GM06990 (cell line): Measurements from ENCODE around the gene CD109.

Source experiments
- DNase-seq: peaks from one replicate; pipeline ENCODE4 v3.0.0-alpha.2; 2011; ENCODE audit not compliant: insufficient read length; ENCODE audit errors: extremely low read depth
- H3K27me3 ChIP-seq: replicated peaks from 2 replicates; pipeline ENCODE4 v1.6.0; 2011; ENCODE audit warnings: low read length; ENCODE audit not compliant: control insufficient read depth, insufficient read depth
- H3K36me3 ChIP-seq: 2 replicates; pipeline ENCODE4 v1.5.1; 2011; ENCODE audit warnings: low read length; ENCODE audit not compliant: control insufficient read depth, insufficient read depth
- H3K4me3 ChIP-seq: replicated peaks from 2 replicates; pipeline ENCODE4 v1.5.1; 2011; ENCODE audit warnings: low read depth, mild to moderate bottlenecking, control low read depth, low read length
- CTCF ChIP-seq: IDR thresholded peaks from 2 replicates; pipeline ENCODE4 v1.5.1; 2011; ENCODE audit warnings: low read length, control low read depth, mild to moderate bottlenecking, inconsistent platforms; ENCODE audit not compliant: insufficient read depth, poor library complexity, severe bottlenecking

The CD109 gene

GRCh38 chr6:73727114-73727513 is 31.1 kb downstream of the CD109 start:
- no peak overlapping the region for H3K4me3 ChIP-seq
- DNase-seq, result no peak
- H3K36me3 ChIP-seq, result no peaks in the 10 kb centered on the region
- H3K27me3 ChIP-seq, result no peaks in the 10 kb centered on the region
- TF ChIP-seq CTCF, result no peak

DNA sequence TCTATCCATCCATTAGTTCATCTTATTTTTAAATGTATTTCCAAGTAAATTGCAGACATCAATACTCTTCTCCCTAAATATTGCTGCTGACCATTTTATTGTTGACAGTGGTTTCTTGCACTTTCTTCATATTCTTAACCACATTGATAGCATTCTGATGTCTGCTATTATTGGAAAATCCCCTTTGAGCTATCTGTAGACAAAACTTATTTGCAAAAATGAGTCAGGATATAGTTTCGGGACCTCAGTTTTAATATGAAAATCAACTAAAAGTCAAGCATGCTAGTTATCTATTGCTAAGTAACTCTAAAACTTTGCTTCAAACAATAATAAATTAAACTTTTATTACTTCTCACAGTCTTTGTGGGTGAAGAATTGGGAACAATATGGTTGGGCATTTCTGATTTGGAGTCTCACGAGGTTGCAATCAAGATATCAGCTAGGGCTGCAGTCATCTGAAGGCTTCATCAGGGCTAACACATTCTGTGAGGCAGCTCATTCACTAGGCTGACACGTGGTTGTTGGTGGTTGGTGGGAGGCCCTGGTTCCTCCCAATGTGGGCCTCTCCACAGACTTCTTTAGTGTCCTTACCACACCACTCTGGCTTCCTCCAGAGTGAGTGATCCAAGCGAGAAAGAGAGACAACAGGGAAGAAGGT is 32.7 kb downstream of the CD109 start:
- DNase-seq, result peak; percentile 45
- no peak for TF ChIP-seq CTCF

DNA sequence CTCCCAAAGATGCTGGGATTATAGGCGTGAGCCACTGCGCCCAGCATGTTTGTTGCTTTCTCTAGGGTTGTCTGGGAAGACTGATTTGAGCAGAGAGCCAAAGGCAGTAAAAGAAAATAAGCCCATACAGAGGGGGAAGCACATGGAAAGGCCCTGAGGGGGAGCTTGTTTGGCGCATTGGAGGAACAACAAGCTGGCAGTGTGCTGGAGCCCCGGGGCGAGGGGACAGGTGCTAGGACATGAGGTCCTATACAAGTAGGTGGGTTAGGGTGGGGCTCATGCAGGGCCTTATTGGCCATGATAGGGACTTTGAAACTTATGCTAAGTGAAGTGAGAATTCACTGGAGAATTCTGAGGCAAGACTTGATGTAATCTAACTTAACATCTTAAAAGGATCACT is 35.3 kb downstream of the CD109 start:
- Histone ChIP-seq H3K36me3 (no peaks in the 10 kb centered on the region), H3K27me3 (no peaks in the 10 kb centered on the region), H3K4me3 (no peak overlapping the region)
- no peak for DNase-seq
- no peak for TF ChIP-seq CTCF

More for the DNA sequence above, 32.7 kb downstream of the CD109 start:
- Histone ChIP-seq H3K36me3 (no peaks in the 10 kb centered on the region), H3K27me3 (no peaks in the 10 kb centered on the region), H3K4me3 (no peak overlapping the region)

DNA sequence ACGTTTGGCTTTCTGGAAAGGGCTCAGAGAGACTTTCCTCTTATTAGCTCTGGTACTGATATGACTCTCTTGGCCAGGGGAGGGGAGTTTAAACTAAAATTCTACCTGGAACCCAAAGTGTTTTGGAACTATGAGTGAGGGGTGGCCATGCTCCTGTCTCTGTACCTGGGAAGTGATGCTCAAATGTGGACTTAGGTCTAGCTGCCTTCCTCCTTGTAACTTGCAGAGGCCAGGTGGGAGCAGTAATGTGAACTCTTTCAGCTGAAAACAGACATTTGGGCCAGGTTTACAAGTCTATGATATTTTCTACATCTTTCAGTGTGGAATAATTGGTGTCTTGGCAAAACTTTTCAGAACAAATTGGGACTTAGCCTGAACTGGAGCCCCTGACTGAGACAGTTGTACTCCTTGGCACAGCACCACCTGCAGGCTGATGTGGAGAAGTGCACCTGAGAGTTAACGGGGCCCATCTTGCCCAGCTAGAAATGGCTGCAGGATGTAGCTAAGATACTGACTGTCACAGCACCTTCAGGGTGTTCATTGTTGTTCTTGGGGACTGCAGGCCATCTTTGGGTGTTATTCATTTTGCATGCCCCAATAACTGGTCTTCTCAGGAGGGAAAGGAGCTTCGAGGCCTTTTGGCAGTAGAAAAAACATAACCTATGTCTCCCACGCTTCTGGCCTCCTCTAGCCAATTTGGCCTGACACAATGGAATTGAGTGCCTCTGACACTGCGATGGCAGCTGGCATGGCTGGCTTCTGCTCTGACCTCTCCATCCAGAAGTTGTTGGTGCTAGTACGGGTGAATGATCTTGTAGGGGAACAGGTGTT is 37.1 kb downstream of the CD109 start:
- Histone ChIP-seq H3K27me3 (no peaks in the 10 kb centered on the region), H3K36me3 (no peaks in the 10 kb centered on the region), H3K4me3 (no peak overlapping the region)
- peak; percentile 89 for TF ChIP-seq CTCF
- DNase-seq, result peak; percentile 40

GRCh38 chr6:73733791-73734190 is 37.8 kb downstream of the CD109 start:
- DNase-seq, result no peak
- no peaks in the 10 kb centered on the region for H3K27me3 ChIP-seq
- H3K4me3 ChIP-seq, result no peak overlapping the region
- no peaks in the 10 kb centered on the region for H3K36me3 ChIP-seq
- TF ChIP-seq CTCF, result no peak
